Testis (tissue), 2 donors: Measurements from ENCODE around the gene IL17RD.

ENCODE experiments used
- CTCF ChIP-seq, 3 experiments: fragments of 450-650 bp in 2 of 3; fragments of 200-600 bp in 1 of 3; sonication (generic) in 1 of 3; IDR thresholded peaks; one replicate each; pipeline ENCODE4 v1.5.1; 2016 to 2019; ENCODE audit warnings: antibody characterized with exemption in 3 of 3, mild to moderate bottlenecking in 2 of 3, moderate library complexity in 1 of 3
- POLR2A ChIP-seq: fragments of 450-650 bp; IDR thresholded peaks from one replicate; pipeline ENCODE4 v1.6.1; 2017; ENCODE audit warnings: antibody characterized with exemption, mild to moderate bottlenecking, moderate library complexity

DNA sequence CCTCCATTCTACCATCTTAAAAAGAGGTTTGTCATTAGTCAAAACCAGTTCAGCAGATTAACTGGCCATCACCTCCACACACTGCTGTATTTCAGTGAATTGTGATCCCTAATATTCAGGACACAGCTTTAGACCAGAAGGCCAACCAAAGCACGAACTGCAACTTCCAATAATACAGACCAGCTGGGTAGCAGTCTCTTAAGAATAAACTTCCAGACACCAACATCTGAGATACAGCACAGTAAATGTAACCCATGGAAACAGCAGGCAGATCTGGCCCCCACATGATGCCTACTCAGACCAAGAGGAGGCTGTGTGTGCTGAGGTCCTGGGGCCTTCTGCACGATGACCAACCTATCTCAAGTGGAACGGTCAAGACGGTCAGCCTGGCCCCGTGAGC, 69.8 kb downstream of the IL17RD start:
- TF ChIP-seq CTCF (IDR thresholded peaks at IDR 0.05) (no peak), POLR2A (no peak)
